K562 (cell line): ENCODE data around the gene TSSK2. TPM values are rescaled to one million over a fixed set of nuclear protein-coding genes. Genes with fewer than 3 reads are reported as not detected.

Experiments
- ARID4B ChIP-seq: sonication (generic); formaldehyde crosslinking; IDR thresholded peaks from 2 replicates; pipeline ENCODE4 v1.8.0; 2022; ENCODE audit warnings: mild to moderate bottlenecking, missing genetic modification reagents
- DDX20 ChIP-seq: fragments of 450-650 bp; IDR thresholded peaks from 2 replicates; pipeline ENCODE4 v1.6.1; 2016; ENCODE audit warnings: missing genetic modification characterization, low read depth, mild to moderate bottlenecking, missing compliant biosample characterization, moderate library complexity
- GATAD2B ChIP-seq: fragments of 450-650 bp; IDR thresholded peaks from 2 replicates; pipeline ENCODE4 v1.6.1; 2017; ENCODE audit warnings: mild to moderate bottlenecking, borderline replicate concordance
- HDAC8 ChIP-seq: fragments of 450-650 bp; IDR thresholded peaks from 2 replicates; pipeline ENCODE4 v1.6.1; 2016; ENCODE audit warnings: mild to moderate bottlenecking, missing genetic modification characterization, moderate library complexity, missing compliant biosample characterization
- RREB1 ChIP-seq: fragments of 250-450 bp; sonication (Bioruptor Pico); IDR thresholded peaks from 2 replicates; pipeline ENCODE4 v1.4.0; 2020
- TSC22D4 ChIP-seq: fragments of 450-650 bp; IDR thresholded peaks from 2 replicates; pipeline ENCODE4 v1.6.1; 2016; ENCODE audit warnings: missing genetic modification characterization, missing biosample characterization, control low read depth
- ZC3H8 ChIP-seq: fragments of 450-650 bp; IDR thresholded peaks from 2 replicates; pipeline ENCODE4 v1.6.1; 2017
- polyA plus RNA-seq, 8 experiments: library from polyadenylated mRNA; depleted of rRNA in 4 of 8; stranded (reverse) in 5 of 8; unstranded in 3 of 8; fragments of >200 nt; fragmentation: Nextera tagmentation in 2 of 8; fragmentation: Illumina TruSeq in 1 of 8; extraction: Ambion mirVana in 2 of 8; extraction: Trizol in 1 of 8; gene quantifications; 2 replicates each; pipeline versions ENCODE4 v1.2.1 to v1.2.3, GENCODE V29; 2011 to 2014; ENCODE audit warnings: inconsistent platforms in 1 of 8, missing spikeins in 1 of 8
- total RNA-seq, 7 experiments: library from RNA; depleted of rRNA in 6 of 7; stranded (reverse); fragments of >200 nt in 6 of 7; fragmentation: Illumina TruSeq in 2 of 7; extraction: Trizol in 2 of 7; gene quantifications; 2 replicates each; pipeline versions ENCODE4 v1.2.1 to v1.2.3, GENCODE V29; 2011 to 2021; ENCODE audit warnings: low replicate concordance in 1 of 7
- TF ChIP-seq, protein P1 (sequence below), 2 experiments: IDR thresholded peaks in 1 of 2; conservative IDR thresholded peaks in 1 of 2; 2 replicates each; pipeline ENCODE4 v1.6.1; 2016; ENCODE audit warnings: low read depth in 2 of 2, mild to moderate bottlenecking in 1 of 2, missing compliant biosample characterization in 1 of 2, missing genetic modification characterization in 1 of 2, moderate library complexity in 1 of 2

The TSSK2 gene
- total and polyA plus RNA-seq, 9 of the 15 experiments (the other 6 are each of a cell fraction or from before 2014, with no cell fraction given), result 0.04 TPM; not detected in 8

GRCh38 chr22:19086896-19087295 lies 44.2 kb upstream of the TSSK2 start (continued):
- TF ChIP-seq DDX20 (no peak), RREB1 (no peak), ARID4B (CRISPR knock-in tag) (no peak), TSC22D4 (tag) (no peak), GATAD2B (no peak), HDAC8 (tag) (no peak), ZC3H8 (no peak)
- TF ChIP-seq, protein P1, sequence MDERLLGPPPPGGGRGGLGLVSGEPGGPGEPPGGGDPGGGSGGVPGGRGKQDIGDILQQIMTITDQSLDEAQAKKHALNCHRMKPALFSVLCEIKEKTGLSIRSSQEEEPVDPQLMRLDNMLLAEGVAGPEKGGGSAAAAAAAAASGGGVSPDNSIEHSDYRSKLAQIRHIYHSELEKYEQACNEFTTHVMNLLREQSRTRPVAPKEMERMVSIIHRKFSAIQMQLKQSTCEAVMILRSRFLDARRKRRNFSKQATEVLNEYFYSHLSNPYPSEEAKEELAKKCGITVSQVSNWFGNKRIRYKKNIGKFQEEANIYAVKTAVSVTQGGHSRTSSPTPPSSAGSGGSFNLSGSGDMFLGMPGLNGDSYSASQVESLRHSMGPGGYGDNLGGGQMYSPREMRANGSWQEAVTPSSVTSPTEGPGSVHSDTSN (CRISPR knock-in tag; IDR thresholded peaks at IDR 0.05; ENCODE audit: low read depth), result no peak
- TF ChIP-seq, protein P1 (tag; conservative IDR thresholded peaks at IDR 0.05; ENCODE audit: low read depth), result no peak
